ENCODE measurements around the gene DYNC2I2.
"Not testable (repeated sequence)": the region's sequence is repeated elsewhere in the genome, so short reads cannot be mapped to it uniquely, and the experiment has no call there.

DYNC2I2 gene

DNA sequence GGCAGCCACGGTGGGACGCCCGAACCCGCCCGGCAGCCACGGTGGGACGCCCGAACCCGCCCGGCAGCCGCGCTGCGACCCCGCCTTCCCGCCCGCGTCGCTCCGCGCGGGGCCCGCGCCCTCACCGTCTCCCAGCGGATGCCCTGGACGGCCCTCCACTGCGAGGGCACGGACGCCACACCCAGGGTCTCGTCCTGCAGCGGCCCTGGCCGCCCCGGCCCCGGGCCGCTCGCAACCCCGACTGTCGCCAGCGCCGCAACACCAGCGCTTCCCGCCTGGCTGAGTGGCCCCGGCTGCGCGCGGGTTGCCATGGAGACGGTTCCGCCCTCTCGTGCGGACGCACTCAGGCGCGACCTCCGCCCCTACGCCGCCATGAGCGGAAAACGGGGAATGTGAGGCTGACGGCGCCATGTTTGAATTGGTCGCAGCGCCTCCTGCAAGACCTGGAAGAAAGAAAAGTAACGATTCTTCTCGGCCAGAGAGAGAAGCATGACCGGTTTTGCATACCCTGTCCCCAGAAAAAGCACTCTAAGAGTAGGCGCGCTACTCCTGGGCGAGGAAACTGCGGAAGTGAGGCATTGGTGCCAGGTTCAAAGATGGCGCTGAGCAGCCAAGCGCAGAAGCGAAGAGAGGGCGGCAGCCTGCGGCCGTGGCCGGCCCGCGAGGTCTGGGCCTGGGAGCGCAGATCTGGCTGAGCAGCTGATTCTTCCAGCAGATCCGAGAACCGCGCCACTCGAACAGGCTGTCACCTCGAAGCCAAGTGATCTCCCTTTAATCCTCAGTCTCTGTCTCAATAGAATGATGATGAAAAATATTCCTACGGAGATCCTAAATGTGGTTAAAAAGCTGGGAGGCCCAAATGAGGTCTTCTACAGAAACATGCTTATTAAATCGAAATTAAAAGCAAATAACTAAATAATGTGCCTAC, at the start of gene DYNC2I2:
Gene DYNC2I2, minus strand, starts transcription at position 432 of the 928 bp plus-strand sequence. Its CDS starts 121 bp downstream, at position 311.
- peak; percentile 82 for DNase-seq

DNA sequence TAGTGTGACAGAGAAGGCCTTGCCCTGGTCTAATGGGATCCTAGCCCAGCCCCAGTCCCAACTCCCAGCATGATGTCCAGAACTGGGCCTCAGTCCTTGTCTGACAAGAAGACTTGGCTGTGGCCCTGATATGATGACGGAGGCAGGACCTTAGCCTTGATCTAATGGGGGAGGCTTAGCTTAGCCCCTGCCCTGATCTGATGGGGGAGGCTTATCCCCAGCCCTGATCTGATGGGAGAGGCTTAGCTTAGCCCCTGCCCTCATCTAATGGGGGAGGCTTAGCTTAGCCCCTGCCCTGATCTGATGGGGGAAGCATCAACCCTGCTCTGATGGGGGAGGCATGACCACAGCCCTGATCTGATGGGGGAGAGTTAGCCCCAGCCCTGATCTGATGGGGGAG, 49.4 kb upstream of the DYNC2I2 start:
- no peak for DNase-seq

DNA sequence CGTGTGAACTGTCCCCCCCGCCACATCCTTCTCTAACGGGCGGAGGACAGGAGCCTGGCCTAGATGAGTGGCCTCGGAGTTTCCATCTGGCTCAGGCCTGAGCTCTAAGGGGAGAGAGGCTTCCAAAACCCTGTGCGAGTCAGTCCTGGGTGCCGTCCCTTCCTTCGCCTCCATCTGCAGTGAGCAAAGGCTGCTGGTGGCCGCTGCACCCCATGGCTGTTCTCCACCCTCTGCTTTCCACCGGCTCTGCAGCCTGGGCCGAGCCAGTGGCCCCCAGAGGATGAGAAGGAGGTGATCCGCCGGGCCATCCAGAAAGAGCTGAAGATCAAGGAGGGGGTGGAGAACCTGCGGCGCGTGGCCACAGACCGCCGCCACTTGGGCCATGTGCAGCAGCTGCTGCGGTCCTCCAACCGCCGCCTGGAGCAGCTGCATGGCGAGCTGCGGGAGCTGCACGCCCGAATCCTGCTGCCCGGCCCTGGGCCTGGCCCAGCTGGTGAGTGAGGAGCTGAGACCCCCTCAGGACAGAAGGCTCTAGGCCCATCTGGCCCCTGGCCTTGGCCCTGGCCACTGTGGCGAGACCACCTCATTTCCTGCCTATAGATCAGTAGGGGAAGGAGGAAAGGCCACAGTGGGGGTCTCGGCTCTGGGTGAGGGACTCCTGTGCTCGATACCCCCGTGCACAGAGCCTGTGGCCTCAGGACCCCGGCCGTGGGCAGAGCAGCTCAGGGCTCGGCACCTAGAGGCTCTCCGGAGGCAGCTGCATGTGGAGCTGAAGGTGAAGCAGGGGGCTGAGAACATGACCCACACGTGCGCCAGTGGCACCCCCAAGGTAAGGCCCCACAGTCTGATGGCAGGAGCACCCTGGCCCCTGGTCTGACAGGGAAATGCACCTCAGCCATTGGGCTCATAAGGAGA, 48.7 kb upstream of the DYNC2I2 start:
- no peak for DNase-seq

DNA sequence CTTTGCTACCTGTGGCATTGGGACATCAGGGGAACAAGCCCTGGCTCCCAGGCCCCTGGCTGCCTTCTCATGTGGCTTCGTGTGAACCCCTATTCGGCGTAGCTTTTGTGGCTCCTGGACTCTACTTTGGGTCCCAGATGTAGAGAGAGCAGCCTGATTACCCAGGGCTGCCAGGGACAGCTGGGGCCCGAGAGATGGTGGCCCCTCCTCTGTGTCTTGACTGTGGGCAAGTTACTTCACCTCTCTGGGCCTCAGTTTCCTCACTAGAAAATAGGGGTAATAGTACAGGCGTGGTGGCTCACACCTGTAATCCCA, 47.7 kb upstream of the DYNC2I2 start:
- no peak for DNase-seq

DNA sequence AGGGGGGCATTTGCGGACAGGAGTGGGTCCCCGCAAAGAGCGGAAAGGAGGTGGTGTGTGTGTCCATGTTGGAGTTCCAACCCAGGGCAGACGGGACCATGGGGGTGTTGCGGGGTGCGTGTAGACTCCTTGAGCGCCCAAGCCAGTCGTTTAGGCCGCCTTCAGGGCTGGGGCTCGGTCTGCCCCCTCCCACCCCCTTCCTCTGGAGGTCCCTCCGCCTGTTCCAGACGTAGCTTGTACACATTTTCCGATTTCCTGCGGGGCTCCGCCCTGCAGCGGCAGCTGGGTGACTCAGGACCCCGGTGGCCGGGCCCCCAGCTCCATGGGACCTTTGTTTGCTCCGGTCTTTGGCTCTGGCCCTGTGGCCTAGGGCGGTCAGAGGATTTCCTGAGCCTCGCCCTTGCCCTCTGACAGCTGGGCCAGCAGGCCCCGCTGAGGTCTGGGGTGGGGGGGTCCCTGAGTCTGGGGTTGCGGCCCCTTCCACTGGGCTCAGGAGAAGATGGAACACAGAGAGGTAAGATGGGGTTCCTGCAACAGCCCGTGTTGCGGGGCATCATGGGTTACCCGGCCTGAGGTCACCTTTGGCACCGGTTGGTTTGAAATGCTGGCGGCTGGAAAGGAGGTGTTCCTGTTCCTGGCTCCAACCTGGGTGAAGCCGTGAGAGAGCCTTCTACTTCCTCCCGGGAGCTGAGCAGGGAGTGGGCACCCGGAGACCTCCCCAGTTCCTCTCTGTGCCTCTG, 47.1 kb upstream of the DYNC2I2 start:
- no peak for DNase-seq

DNA sequence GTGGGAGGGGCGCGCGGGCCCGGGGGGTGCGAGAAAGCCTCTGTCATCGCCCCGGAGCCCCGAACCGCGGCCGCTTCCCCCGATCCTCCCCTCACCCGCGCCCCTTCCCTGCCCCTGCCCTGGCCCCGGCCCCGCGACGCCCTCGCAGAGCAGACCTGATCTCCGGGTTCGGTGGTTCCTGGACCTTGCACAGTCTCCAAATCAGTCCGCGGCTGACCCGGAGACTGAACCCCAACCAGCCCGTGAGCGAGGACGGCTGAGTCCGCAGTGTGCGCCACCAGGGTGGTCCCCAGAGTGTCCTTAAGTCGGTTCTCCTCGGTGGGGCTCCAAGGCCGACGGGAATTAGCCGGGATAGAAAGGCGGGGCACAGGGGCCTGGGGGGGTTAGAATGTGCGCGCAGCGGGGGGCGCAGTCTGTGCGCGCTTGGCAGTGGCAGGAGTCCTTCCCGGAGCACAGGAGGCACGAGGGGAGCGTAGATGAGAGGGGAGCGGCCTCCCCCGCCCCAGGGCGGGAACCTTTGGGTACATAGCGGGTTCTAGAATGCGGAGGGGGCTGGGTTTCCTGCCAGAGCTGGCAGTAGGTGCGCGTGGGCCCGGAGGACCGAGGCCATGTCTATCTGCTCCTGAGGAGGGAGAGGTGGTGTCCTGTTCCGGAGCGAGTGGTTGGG, 46.4 kb upstream of the DYNC2I2 start:
- no peak for DNase-seq

DNA sequence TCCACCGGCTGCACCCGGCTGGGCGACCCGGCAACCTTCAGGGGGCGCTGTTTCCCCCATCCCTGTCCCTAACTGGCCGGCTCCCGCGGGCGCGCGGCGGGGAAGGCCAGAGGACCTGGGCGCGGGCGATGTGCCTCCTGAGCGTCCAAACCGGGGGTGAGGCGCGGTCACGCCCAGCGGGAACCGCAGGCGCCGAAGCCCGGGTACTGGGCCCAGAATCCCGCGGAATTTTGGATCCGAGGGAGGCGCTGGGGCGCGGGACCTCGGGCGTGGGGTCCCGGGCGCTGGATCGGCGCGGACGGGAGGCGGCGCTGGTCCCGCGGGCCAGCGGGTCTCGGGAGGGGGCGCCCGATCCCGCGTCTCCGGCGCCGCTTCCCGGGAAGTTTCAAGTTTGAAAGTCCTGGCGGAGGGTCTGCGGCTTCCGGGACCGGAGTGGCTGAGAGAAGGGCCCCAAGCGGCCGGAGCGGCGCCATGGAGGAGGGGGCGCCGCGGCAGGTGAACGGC, 45.9 kb upstream of the DYNC2I2 start, which contains the start of gene PKN3:
Gene PKN3, plus strand, starts transcription at position 59 of the 504 bp plus-strand sequence. Its CDS starts 413 bp downstream, at position 472.
- peak; percentile 75 for DNase-seq

DNA sequence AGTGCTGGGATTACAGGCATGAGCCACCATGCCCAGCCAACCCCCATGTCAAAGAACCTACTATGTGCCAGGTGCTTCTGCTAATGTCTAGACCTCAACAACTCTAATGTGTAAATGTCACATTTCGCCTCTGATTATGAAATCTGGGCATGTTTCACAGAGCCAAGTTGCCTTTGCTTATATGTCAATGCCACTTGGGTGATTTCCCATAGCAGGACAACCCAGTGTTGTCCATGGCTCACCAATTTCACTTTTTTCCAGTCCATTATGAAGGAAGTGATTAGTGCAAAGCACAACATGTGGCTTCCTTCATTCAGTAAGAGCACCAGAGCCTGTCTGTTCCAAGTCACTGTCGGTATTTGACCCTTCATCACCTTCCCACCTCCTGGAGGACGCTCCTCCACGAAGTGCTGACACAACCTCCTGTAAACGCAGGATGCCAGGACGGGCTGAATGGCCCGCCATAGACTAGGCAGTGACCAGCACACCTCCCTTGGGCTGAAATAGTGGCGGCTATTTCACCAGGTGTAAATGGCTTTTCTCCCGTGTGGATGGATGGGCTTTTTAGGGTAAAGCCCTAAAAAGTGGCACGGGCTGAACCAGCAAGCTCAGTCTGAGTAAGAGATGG, 44.7 kb upstream of the DYNC2I2 start:
- no peak for DNase-seq

DNA sequence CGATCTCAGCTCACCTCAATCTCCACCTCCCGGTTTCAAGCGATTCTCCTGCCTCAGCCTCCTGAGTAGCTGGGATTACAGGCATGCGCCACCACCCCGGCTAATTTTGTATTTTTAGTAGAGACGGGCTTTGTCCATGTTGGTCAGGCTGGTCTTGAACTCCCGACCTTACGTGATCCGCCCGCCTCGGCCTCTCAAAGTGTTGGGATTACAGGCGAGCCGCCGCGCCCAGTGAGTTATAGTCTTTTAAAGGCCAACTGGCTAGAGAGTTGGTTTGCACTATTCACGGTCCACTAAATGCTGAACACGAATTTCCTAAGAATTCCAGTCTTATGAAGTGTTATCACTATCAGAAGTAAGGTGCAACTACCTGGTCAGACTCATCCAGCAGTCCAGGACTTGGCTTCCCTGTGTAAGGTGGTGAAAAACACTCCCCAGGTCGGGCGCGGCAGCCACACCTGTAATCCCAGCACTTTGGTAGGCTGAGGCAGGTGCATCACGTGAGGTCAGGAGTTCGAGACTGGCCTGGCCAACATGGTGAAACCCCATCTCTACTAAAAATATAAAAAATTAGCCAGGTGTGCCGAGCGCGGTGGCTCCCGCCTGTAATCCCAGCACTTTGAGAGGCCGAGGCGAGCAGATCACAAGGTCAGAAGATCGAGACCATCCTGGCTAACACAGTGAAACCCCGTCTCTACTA, 42.6 kb upstream of the DYNC2I2 start:
- DNase-seq: not testable (repeated sequence)

DNA sequence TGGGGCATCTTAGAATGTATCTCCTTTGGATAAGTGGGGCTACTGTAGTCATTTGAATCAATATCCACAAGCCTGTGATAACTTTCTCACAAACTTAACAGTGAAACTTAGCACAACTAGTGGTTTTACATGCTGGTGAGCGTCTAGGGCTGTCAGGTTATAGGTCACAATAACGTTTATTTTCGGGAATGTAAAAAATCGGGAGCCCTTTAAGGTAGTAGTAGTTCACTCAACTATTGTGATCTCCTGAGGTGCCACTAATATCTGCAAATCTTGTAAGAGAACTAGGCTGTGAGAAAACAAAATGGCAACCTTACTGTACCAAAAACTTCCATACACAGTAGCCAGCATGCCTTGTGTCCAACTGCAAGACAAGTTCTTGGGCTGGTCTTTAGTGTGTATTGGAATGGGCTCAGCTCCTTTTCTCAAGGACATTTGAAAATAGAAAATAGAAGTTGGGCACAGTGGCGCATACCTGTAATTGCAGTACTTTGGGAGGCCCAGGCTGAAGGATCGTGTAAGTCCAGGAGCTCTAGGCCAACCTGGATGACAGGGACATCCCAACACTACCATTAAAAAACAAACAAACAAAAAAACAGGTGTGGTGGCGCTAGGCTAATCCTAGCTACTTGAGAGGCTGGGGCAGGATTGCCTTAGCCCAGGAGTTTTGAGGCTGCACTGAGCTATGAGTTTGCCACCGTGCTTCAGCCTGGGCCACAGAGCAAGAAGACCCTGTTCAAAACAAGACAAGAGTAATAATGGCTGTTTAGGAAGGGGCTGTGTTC, 40.5 kb upstream of the DYNC2I2 start:
- no peak for DNase-seq

DNA sequence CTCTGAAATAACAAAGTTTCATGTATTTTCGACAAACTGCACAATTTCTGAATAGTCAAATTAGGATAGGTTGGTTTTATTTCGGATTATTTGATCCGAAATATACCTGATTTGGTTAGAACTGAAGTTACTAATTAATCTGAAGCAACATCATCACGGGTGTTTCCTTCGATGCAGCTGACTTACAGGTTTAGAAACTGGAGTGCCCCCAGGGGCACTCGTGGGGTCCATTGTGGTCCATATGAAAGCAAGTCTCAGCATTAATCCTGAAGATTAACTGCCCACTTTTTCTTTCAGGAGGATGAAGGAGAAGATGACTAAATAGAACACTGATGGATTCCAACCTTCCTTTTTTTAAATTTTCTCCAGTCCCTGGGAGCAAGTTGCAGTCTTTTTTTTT, 37.7 kb upstream of the DYNC2I2 start:
- DNase-seq: no peak

DNA sequence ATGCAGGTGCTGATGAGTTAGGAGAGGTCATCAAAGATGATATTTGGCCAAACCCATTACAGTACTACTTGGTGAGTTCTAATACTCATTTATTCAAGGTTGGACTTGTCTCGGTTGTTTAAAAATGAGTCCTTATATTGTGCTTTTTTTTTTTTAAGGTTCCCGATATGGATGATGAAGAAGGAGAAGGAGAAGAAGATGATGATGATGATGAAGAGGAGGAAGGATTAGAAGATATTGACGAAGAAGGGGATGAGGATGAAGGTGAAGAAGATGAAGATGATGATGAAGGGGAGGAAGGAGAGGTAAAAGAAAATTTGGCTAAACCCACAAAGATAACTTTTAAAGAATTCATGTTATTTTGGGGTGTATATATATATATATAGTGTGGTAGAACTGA, 37.1 kb upstream of the DYNC2I2 start:
- not testable (repeated sequence) for DNase-seq

DNA sequence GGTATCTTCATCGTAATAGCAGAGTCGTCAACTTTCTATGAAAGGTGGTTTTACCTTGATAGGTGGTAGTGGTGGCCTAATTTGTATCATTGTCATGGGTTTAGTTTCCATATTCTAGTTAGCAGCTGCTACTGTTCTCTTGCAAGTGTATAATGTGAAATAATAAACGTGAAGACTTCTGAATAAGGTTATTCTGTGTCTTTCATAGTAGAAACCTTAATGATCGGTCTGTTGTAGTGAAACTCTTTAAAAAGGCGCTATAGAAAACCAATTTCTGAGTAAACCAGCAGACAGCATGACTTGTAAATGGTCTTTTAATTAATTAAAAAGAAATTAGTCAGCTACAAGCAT, 34.0 kb upstream of the DYNC2I2 start:
- no peak for DNase-seq

DNA sequence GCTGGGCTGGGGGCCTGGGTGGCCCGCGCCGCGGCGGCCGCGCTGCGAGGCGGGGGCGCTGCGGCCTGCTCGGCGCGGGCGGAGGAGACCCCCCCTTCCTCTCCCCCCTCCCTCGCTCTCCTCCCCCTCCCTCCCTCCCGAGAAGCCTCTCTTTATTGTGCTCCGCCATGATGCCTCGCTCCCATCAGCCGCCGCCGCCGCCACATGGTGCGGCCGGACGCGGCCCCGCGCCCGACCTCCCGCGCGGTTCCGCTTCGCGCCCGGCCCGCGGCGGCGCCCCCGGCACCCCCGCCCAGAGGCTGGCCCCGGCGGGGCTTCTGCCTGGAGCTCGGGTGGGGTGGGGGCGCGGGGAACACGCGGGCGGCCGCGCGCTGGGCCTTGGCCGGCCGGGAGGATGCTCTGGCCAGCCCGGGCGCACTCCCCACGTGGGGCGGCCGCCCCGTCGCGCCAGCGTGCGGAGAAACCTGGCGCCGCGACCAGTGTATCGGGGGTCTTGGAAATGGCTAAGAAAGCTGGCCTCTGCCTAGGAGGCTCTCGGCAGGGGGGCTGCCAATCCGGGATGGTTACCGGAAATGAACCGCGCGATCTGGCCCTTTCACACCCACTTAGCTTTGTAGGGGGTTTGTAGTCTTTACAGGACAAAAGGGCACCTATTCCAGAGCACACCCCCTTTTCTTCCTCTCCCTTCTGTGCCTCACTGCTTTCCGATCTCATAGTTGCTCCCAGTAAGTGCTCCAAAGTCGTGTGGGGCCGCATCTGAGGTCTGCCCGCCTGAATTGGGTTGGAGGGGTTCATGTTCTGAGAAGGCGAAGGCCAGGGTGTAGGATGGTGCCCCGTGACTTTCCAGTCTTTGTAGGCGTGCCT, 33.4 kb upstream of the DYNC2I2 start:
- DNase-seq: no peak

DNA sequence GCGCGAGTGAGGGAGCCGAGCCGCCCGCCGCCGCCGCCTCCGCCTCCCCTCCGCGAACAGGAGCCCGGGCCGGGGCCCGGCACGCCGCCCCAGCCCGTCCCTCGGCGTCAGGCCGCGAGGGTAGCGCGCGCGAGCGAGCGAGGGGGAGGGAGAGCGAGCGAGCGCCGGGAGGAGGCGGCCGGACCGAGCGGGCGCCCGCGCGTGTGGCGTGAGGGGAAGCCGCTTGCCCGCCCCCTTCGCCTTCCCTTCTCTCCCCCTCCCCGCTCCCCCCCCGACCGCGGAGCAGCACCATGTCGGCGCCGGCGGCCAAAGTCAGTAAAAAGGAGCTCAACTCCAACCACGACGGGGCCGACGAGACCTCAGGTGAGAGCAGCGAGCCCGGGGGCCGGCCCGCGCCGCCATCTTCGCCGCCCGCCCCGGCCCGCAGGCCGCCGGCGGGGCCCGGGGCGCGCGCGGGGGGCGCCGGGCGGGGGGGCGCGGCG, 32.7 kb upstream of the DYNC2I2 start:
- no peak for DNase-seq

DNA sequence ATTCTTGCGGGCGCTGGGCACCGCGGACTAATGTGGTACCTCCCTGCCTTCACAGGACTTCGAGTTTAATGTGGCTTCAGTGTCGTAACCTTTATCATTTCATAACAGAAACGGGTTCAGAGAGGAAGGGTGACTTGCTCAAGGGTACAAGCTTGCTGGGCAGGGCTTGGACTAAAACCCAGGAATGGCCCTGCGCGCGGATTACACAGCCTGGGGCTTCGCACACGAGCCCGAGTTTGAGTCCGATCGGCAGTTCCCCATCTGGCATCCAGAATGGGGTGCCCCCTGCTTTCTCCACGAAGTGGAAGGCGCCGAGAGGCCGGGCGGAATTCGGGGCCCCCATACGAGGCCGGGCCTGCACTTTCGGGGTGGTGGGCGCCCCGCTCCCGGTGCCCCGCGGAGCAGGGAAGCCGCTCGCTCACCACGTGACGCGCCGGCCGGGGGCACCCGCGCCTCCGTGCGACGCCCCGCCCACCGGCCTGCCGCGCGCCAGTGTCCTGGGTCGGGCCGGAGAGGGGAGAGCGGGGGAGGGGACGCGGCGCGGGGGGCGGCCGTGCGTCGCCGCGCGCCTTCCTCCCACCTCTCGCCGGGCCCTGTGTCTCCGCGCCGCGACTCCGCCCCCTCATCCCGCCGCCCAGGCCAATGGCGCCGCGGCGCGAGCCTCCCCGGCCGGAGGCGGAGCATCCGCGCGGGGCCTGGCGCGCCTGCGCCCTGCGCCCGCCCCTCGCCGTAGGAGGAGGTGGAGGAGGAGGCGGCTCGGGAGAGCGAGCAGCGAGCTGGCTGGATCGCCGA, 32.0 kb upstream of the DYNC2I2 start, which contains the start of gene SET:
Gene SET, plus strand, starts transcription at position 722 of the 792 bp plus-strand sequence. CDS start 361 bp downstream, outside the sequence.
- DNase-seq: peak; percentile 90

DNA sequence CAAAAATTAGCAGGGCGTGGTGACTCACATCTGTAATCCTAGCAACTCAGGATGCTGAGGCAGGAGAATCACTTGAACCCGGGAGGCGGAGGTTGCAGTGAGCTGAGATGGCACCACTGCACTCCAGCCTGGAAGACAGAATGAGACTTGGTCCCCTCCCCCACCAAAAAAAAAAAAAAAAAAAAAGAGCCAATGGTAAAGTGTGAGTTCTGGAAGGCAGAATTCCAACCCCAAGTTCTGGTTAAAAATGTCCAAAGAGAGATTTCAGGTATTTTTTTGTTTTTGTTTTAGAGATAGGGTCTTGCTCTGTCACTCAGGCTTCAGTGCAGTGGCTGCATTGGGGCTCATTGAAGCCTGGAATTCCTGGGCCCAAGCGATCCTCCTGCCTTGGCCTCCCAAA, 30.8 kb upstream of the DYNC2I2 start:
- DNase-seq: no peak
